Measurements from ENCODE around the gene MXD4.

DNA sequence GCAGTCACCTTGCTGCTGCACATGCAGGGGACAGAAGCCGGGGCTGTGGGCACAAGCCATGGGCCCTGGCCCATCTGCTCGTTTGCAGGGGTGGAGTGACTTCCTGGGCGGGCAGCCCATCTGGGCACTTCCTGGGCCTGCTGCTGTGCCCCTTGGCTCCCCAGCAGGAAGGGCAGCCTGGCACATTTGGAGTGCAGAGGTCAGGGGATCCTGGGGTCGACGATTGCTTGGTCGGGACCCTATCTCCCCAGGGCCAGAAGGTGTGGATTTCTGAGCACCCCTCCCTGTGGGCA lies 10.9 kb upstream of the MXD4 start:
- TF ChIP-seq, protein P1, sequence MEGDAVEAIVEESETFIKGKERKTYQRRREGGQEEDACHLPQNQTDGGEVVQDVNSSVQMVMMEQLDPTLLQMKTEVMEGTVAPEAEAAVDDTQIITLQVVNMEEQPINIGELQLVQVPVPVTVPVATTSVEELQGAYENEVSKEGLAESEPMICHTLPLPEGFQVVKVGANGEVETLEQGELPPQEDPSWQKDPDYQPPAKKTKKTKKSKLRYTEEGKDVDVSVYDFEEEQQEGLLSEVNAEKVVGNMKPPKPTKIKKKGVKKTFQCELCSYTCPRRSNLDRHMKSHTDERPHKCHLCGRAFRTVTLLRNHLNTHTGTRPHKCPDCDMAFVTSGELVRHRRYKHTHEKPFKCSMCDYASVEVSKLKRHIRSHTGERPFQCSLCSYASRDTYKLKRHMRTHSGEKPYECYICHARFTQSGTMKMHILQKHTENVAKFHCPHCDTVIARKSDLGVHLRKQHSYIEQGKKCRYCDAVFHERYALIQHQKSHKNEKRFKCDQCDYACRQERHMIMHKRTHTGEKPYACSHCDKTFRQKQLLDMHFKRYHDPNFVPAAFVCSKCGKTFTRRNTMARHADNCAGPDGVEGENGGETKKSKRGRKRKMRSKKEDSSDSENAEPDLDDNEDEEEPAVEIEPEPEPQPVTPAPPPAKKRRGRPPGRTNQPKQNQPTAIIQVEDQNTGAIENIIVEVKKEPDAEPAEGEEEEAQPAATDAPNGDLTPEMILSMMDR (IDR thresholded peaks at IDR 0.05; ENCODE audit: insufficient read depth, low read depth, low read length): no peak
- TF ChIP-seq EZH2 (IDR thresholded peaks at IDR 0.05; ENCODE audit: insufficient read depth, low read length): no peak

All from astrocyte (in vitro differentiated cells and primary cell).